ENCODE measurements around the gene CNTNAP2. TPM values are rescaled to one million over a fixed set of nuclear protein-coding genes. Genes with fewer than 3 reads are reported as not detected.

The CNTNAP2 gene
- total and polyA plus RNA-seq, 2 of the 4 experiments (the other 2 are of a cell fraction), result not detected

DNA sequence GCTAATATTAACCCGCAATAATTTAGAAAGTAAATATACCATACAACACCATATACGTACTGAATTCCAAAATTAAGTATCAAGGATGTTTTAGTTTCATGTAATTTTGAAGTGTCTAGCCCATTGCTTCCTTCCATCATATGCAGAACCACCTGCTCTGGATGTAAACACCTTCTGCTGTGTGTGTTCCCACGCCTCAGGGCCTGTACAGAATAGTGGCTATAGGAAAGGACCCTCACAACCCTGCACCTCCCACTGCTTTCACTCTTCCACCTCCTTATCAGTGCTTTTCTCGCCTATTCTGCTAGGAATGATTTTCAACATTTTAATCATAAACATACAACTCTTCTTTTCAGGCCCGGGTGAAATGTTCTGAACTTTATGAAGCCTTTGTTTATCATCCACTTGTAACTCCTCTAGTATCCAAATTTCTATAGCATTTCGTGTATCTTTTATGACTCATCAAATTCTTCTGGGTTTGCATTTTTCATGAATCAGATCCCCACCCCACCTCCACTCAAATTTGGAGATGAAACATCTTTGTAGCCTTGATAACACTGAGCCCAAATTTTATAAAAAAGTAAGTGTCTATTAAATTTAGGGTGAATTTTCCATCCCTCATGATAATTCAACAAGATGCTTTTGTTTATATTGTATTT, 1367.2 kb downstream of the CNTNAP2 start:
- DNase-seq (peak; percentile 50), ATAC-seq (ENCODE audit: low read depth) (peak; percentile 69)
- dilution Hi-C loops (cut with HindIII; ENCODE audit: low sequenced_read_pairs, unreplicated experiment), result no loop called here
- Histone ChIP-seq H3K9me1 (ENCODE audit: insufficient read depth, low read length) (0 out of 2 replicates have a peak, but pooled peaks cover 3% of the 10 kb centered on the region), H3K56ac (ENCODE audit: extremely low read depth, insufficient read depth, low read length) (no peak overlapping the region), H4K8ac (ENCODE audit: low read depth in 2 of 2, low read length in 2 of 2) (no peak overlapping the region; a peak in 1 of 4 replicates), H3K4ac (ENCODE audit: low read depth, low read length) (peak overlapping the region; percentile 65; the same call in 1 of the 2 replicates), H3K4me2 (ENCODE audit: low read depth, low read length) (peak overlapping the region; percentile 42), H4K5ac (ENCODE audit: low read depth, low read length) (no peak overlapping the region), H3K14ac (replicated peaks; ENCODE audit: low read depth, low read length) (no peak overlapping the region), H3K27ac (ENCODE audit: insufficient read depth, low read length) (peak overlapping the region; percentile 55; the same call in 1 of the 2 replicates), H2BK20ac (ENCODE audit: low read depth, low read length) (peak overlapping the region; percentile 16; the same call in 1 of the 2 replicates), H3K9ac (ENCODE audit: low read depth, low read length) (no peak overlapping the region), H4K20me1 (ENCODE audit: insufficient read depth, low read length) (no peaks in the 10 kb centered on the region), H3K23ac (ENCODE audit: low read depth, low read length) (no peak overlapping the region), H3K79me1 (ENCODE audit: low read depth in 1 of 2, low read length in 2 of 2) (no peaks in the 10 kb centered on the region), H2AK9ac (replicated peaks; ENCODE audit: low read depth, low read length, poor library complexity) (no peak overlapping the region), H3K4me1 (ENCODE audit: control insufficient read depth, insufficient read depth, low read length) (peaks cover 2% of the 10 kb centered on the region), H3K9me3 (ENCODE audit: control insufficient read depth, insufficient read depth, low read length) (no peaks in the 10 kb centered on the region), H2BK5ac (ENCODE audit: low read depth, low read length, poor library complexity, severe bottlenecking) (no peak overlapping the region), H3K36me3 (ENCODE audit: control insufficient read depth, insufficient read depth, low read length) (no peaks in the 10 kb centered on the region), H4K91ac (ENCODE audit: insufficient read depth, low read depth, low read length) (no peak overlapping the region), H2BK15ac (ENCODE audit: low read depth, low read length) (no peak overlapping the region), H3K27me3 (ENCODE audit: control insufficient read depth, insufficient read depth, low read length) (no peaks in the 10 kb centered on the region), H2BK120ac (ENCODE audit: low read depth, low read length) (peak overlapping the region; percentile 80), H3K4me3 (ENCODE audit: insufficient read depth, low read depth, low read length) (no peak overlapping the region), H2AK5ac (ENCODE audit: low read depth, low read length) (no peak overlapping the region), H2AFZ (replicated peaks; ENCODE audit: low read length, poor library complexity) (peak overlapping the region; percentile 54), H3K18ac (ENCODE audit: low read depth, low read length) (no peak overlapping the region)
- TF ChIP-seq FOS (IDR thresholded peaks at IDR 0.05; ENCODE audit: low read depth, low read length) (peak; percentile 57), MXI1 (IDR thresholded peaks at IDR 0.05; ENCODE audit: borderline replicate concordance, low read depth, low read length) (no peak), POLR2A (IDR thresholded peaks at IDR 0.05; ENCODE audit: low read depth, low read length) (no peak), MAFK (IDR thresholded peaks at IDR 0.05; ENCODE audit: low read depth, low read length) (peak; percentile 34), NFE2L2 (IDR thresholded peaks at IDR 0.05; ENCODE audit: low read depth, low read length) (peak; percentile 72)
- TF ChIP-seq, protein P1, sequence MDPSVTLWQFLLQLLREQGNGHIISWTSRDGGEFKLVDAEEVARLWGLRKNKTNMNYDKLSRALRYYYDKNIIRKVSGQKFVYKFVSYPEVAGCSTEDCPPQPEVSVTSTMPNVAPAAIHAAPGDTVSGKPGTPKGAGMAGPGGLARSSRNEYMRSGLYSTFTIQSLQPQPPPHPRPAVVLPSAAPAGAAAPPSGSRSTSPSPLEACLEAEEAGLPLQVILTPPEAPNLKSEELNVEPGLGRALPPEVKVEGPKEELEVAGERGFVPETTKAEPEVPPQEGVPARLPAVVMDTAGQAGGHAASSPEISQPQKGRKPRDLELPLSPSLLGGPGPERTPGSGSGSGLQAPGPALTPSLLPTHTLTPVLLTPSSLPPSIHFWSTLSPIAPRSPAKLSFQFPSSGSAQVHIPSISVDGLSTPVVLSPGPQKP (IDR thresholded peaks at IDR 0.05; ENCODE audit: borderline replicate concordance, low read depth, low read length), result no peak
- POLR2A ChIA-PET (ENCODE audit: unreplicated experiment), result no interaction called here
- WGBS, 2 experiments (ENCODE audit: extremely low coverage in 2 of 2, insufficient read length in 1 of 2), result 0% methylated on average over 1 of the region's 6 CpGs; no CpG with 5 or more reads in 1 of the 2 experiments
- CTCF ChIA-PET, result interaction anchor here (1.4 kb wide), 1 partner anchor 12 kb away, joined by 3 read pairs; no protein-coding TSS in a partner anchor
- BruUV-seq (replicated peaks), result no TSS peak
- intact Hi-C loops (cut with micrococcal nuclease), result no loop called here
- in situ Hi-C loops (cut with MboI; ENCODE audit: low sequenced_read_pairs), result no loop called here
